Fibroblast of skin of left quadriceps (primary cell): ENCODE measurements around the gene SNAPC4.

Experiments used
- DNase-seq, 2 experiments: peaks; one replicate each; pipeline ENCODE4 v3.0.0-alpha.2; 2013; ENCODE audit warnings: low read depth in 2 of 2

Gene SNAPC4

DNA sequence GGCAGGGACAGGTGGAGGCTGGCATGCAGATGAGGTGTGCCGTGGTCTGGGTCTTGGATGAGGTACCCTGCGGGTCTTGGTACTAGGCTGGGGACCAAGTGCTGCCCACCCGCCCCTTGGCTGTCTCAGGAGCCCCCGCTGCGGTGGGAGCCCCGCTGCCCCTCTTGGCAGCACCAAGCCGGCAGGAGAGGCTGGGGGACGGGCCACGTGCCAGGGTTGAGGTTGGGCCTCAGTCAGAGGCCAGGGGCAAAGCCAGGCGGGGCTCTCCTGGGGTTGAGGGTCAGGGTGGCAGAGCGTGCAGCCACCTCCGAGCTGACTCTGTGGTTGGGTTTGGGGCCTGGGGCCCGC lies 28.5 kb downstream of the SNAPC4 start:
- no peak for DNase-seq

DNA sequence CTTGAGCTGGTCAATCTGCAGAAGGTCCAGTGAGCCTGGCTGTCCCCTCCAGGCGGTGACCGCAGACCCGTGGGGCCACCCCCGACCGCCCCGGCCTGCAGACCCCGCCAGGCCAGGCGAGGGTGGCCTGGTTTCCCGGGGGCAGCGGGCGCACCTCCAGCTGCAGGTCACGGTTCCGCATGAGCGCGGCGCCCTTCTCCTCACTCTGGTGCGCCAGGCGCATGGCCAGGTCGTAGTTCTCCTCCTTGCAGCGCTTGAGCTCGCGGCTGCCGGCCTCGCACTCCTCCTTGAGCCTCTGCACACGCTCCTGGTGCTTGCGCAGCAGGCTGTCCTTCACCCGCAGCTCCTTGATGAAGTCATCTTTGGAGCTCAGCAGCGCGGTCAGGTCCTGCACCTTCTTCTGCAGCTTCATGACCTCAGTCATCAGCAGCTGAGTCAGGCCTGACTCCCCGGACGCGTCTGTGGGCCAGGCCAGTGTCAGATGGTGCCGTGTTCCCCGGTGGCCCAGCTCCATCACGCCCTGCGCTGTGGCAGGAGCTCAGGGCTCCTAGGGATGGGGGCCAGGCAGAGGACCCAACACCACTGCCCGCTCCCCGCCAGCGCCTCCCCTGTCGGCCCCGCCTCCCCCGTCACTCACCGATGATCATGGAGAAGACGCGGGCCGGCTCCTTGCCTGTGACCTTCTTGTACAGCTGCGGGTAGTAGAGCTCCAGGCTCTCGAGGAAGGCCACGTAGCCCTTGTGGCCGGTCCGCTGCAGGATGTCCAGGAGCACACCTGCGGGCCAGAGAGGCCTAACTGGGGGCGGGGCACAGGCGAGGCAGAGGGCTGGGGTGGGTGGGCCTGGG lies 29.1 kb downstream of the SNAPC4 start:
- DNase-seq = no peak

DNA sequence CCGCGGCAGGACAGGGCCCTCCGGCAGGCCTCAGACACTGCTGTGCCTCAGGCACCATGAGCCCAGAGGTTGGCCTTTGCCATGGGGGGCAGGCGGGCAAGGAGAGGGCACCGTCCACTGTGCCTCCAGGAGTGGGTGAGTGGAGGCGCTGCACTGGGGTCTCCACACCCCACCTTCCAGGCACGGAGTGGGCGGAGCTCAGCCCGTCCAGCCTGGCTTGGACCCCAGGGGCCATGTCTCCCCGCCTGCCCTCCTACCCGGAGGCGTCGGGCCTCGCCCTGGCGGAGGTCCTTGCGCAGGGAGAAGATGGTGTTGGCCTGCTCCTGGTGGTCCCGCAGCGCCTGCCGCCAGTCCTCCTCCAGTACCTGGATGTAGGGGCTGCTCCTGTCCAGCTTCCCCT lies 29.9 kb downstream of the SNAPC4 start:
- no peak for DNase-seq

DNA sequence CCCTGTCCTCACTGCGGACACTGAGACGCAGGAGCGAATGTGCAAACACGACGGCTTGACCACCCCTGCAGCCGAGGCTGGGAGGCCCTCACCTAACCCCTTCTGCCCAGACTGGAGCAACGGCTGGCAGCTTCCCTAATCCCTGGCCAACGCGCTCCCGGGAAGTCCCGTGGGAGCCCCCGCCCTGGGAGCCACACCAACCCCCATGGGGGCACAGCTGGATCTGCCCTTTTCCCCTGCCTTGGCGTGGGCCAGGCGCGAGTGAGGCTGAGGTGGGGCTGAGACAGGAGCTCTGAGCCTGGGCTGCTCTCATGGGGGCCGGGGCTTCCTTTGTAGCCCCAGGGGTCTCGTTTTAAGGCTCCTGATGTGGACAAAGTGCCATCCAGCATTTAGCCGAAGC lies 31.8 kb downstream of the SNAPC4 start:
- no peak for DNase-seq

DNA sequence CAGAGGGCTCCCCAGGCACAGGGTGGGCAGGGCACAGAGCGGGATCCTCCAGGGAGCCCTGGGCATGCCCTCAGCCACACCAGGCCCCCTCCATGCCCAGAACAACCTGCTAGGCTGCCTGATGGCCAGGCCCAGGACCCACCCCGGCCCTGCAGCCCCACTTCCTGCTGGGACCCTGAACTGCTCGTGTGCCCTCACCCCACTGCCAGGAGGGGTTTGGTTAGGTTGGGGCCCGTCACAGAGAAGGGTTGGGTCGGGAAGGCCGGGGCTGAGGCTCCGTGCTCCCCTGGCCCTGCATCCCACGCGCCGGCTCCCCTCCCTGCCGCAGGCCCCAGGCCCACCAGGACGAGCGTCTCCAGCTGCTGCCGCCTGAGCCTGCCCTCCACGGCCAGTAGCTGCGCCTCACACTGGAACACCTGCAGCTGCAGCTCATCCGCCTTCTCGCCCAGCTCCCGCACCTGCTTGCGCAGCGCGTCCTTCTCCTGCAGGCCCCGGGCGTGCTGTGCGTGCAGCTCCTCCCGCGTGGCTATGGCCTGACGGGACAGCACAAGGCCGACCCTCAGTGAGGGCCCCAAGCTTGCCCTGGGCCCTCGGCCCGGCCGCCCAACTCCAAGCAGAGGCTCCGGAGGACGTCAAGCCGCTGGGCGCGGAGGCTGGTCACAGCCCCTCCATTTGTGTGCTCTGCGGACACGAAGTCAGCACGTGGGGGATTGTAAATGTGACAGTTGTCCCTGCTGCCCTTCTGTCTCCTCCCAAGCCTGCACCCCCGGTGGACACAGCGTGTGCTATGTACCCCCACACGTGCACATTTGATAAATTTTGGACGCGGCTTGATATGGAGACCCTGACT lies 32.4 kb downstream of the SNAPC4 start:
- no peak for DNase-seq

DNA sequence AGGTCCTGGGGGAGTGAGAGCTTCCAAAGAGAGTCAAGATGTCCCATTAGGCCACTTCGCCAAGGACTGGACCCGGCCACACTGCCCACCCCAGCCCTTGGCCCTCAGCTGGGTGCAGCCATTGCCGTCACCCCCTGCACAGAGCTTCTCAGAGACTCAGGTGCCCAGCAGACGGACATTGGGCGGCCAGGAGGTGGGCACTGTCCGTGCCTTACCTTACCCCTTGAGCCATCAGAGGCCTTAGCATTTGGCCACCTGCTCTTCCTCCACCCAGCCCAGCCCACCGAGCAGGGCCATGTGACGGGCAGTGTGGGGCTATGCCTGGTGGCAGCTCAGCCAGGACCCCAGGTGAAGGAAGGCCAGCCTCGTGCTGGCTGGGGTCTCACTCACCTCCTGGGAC lies 33.1 kb downstream of the SNAPC4 start:
- no peak for DNase-seq

DNA sequence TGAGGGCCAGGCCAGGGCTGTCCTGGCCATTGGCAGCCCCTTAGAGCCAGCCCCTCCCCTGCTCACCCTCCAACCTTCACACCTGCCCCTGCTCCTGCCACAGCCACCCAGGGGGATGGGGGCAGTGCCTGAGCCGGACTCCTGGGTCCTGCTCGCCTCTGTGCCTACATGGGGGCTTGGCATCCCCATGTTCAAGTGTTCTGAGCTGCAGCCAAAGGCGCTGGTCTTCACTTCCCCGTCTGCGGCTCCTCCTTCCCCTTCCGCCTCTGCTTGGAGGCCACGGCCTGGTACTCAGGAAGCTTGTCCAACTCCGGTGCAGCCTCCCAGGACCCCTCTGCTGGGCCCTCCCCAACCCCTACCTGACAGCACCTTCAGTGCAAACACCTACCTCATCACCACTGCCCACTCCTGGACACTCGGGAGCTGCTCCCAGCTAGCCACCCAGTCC lies 34.2 kb downstream of the SNAPC4 start:
- no peak for DNase-seq

DNA sequence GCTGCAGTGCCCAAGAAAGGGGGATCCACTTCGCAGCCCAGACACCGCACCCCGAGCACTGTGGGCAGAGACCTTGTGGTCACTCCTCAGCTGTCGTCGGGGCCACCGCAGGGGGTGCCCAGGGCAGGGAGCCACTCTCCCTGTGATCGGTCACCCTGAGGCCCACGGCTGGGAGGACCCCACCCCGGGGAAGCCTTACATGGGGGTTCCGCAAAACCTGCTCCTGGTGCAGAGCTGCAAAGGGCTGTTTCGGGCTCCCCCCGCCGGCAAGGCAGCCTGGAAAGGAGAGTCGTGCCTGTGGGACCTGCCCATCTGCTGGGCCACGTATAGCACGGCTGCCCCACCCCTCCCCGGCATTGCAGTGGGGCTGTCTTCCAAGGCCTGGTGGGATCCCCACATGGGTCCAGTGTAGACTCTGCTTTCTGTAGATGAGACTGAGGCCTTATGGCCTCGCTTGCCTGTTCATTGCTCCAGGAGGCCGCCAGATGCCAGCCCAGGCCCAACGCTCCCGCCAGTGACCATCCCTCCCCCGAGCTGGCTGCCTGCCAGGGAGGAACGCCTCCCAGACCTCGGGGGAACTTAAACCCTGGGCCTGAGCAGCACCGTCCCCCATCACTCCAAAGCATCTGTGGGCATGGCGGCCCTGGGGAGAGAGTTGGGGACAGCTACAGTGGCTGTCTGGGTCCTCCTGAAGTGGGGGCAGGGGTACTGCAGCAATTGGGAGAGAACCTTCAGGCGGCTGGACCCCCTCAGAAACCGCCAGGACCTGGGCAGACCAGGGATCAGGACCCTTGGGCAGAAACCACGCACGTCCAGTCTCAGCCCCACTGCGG lies 34.8 kb downstream of the SNAPC4 start:
- no peak for DNase-seq

DNA sequence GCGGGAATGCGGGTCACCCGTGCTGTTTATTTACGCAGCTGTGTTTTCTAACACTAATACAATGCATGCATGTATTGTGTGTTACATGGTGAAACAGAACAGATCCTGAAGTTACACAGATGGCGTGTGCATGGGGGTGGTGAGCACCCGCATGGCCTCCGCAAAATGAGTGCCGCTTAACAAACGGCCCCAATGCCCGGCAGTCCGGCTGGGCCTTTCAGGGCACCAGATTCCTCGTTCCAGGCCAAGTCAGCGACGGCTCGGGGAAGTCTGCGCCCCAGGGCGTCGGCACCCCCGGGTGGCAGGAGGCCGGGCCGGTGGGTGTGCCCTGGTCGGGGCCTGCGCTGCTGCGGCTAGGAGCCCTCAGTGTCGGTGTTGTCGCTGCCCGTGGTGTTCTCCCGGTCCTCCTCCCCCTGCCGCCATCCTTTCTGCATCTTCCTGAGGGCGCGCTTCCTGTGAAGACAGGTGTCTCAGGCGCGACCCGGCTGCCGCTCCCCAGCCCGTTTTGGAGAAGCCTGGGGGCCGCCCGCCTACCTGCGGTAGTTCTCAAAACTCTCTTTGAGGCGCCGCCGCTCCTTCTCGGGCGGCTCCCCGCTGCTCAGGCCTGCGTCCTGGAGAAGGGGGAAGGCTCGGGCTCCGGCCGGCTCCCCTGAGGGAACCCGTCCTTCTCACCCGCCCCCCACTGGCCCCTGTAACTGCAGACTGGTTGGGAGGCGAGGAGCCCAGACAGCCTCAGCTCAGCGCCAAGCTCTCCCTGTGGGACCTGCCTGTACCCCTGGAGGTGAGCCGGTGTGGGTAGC lies 35.8 kb downstream of the SNAPC4 start:
- no peak for DNase-seq

DNA sequence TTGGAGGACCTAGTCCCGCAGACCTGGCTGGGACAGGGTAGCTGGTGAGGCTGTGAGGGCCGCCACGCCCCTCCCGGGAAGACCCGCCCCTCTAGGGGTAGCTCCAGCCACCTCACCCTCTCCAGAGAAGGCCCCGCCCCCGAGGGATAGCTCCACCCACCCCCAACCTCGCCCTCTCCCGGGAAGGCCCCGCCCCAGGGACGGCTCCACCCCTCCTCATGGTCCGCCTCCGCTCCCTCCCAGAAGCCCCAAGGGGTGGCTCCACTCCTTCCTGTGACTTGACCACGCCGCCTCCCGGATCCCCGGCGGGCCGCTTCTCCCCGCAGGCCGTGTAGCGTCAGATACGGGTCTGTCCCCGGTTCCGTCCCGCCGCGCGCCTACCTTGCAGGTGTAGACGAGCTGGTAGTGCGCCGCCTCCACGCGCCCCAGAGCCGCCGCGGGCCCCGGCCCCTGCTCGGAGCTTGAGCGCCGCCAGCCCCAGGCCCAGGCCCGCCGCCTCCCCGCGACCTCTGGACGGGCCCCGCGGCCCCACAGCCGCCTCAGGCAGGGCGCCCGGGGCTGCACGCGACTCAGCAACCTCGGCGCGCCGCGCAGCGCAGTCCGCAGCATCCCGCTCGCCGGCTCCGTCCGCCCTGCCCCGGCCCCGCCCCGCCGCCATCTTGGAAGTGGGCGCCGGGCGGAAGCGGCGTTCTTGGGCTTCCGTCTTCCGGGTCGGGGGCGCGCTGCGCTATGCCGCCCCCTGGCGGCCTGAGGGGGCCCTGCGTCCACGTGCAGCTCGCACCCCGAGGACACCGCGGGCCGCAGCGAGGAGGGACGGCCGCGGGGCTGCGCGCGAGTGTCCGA lies 36.6 kb downstream of the SNAPC4 start, which contains the start of gene DNLZ:
Gene DNLZ (minus strand): TSS at position 639 of the 843 bp plus-strand sequence. CDS start 30 bp downstream, at position 609.
- peak; percentile 87 to 90 for DNase-seq

DNA sequence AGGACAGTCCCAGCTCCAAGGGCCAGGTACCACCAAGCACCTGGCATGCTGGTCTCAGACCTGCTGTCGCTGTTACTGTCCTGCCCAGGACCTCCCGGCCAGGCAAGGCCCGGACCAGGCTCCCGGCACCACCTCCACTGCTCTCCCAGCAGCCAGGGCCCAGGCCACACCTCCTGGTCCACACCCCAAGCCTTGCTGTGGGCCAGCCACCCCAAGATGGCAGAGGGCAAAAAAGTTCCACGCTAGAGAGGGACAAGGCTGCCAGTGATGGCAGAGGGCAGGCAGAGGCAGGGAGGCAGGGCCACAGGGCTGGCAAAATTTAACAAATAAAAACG lies 37.6 kb downstream of the SNAPC4 start:
- DNase-seq = no peak

DNA sequence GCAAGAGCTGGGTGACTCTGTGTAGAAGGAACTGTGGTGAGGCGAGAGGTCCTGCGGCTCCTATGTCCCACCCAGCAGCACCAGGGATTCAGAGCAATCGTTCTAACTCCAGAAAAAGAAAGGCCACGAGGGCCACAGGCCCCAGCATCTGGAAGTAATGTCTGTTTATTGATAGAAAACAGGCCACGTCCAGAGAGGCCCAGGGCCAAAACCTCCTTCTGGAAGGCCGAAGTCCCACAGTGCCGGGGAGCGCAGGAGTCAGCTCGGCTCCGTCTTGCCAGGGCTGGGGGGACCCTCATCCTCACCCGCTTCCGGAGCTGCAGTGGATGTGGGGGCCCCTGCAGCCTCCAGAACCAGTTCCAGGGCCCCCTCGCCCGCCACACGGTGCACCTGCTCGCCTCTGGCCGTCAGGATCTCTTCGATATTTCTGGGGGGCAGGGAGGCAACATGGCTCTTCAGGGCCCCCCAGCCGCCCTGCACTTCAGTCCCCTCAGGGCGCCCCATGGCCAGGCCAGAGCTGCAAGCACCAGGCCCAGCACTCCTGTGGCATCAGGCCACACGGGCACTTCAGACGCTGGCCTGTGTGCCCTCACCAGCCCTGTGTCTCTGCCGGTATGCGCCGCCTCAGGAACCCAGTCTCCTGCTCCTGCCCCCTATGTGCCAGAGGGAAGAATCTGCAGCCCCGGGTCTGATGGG lies 38.1 kb downstream of the SNAPC4 start:
- no peak for DNase-seq

DNA sequence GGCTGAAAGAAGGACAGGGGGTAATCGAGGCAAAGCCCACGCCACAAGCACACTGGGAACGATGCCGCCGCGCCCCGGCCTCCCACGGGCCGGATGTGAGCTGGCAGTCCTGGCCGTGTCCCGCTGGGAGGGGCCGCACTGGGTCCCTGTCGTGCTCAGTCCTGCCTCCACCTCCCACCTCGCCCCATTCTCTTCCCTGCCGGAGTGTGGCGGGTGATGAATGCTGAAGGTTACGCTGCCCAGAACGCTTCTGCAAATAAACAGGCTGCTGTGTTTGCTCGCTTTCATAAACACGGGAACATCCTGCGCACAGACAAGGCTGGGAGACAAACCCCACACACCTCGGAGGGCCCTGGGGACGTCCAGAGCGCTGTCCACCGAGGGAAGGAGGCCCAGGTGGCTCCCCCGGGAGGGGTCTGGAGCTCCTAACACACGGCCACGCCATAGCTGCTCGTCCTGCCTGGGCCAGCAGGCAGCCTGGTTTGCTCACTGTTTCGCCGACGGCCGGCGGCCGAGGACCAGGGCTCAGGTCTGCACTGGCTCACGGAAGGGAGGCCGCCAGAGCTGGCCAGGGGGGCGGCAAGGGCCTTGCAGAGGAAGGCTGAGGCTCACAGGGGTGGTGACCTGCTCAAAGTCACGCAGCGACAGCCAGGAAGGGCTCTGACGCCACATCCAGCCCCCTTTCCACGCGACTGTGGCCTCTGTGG lies 38.8 kb downstream of the SNAPC4 start:
- no peak for DNase-seq

DNA sequence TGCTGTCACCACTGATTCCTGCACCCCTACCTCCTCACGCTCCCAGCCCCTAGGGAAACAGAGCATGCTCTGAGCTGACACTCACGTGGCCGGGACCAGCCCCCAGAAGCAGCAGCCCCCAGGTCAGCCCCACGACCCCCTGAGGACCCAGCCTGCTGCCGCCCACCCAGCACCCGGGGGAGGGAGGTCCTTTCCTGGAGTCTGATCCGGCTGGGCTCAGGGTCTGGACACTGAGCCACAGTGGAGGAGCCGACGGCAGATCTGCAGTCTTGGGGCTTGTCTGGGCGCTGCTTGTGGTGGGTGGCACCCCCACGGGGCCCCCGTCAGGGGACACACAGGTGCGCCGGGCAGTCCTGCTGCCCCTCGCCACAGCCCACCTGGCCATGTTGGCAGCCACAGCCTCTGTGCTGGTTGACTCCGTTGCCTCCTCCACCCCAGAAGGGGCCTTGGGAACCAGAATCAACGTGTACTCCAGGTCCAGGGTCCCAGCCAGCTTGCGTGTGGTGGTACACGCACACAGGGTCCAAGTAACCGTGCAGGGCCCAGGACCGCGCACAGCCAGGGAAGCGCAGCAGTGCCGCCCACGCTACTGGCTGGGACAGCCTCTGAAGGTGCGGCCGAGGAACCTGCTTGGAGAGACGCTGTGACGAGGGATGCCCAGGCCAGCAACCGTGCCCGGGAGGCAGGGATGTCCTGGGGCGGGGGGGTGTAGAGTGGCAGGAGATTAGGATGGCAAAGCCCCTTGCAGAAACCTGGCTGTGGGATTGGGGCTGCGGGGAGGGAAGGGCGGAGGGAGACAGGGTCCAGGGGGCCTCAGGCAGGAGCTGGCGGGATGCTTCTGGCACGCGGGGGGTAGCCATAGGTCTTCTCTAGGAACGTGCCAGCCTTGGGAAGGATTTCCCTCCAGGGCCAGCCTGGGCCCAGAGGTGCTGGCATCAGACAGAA lies 39.9 kb downstream of the SNAPC4 start:
- DNase-seq = no peak

DNA sequence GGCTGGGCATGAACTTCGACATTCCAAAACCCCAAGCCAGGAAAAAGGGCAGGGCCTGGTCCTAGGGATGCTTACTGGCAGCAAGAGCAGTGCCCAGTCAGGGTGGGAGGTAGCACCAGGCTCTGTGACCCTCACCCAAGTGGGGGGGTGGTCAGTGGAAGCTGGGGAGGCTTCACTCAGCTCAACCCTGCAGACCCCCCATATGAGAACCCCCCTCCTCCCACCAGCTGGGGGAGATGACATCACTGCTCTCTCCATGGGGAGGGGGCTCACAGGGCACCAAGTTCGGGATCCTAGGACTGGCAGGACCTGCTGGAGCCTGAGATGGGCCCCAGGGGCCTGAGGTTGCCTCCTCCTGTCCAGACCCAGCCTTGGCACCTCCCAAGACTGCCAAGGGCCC lies 41.1 kb downstream of the SNAPC4 start:
- DNase-seq = no peak

DNA sequence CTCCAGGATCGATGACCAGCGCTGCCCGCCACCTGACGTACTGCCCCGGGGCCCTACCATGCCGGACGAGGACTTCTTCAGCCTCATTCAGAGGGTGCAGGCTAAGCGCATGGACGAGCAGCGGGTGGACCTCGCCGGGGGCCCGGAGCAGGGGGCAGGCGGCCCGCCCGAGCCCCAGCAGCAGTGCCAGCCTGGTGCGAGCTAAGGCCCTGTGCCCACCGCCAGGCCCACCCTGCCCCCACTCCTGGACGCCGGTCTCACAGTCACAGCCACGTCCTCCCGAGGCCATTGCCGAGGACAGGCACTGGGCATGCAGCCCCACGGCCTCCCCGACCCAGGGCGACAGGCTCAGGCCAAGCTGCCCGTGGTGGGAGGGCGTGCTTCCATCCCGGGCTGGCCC lies 42.0 kb downstream of the SNAPC4 start:
- DNase-seq = no peak

DNA sequence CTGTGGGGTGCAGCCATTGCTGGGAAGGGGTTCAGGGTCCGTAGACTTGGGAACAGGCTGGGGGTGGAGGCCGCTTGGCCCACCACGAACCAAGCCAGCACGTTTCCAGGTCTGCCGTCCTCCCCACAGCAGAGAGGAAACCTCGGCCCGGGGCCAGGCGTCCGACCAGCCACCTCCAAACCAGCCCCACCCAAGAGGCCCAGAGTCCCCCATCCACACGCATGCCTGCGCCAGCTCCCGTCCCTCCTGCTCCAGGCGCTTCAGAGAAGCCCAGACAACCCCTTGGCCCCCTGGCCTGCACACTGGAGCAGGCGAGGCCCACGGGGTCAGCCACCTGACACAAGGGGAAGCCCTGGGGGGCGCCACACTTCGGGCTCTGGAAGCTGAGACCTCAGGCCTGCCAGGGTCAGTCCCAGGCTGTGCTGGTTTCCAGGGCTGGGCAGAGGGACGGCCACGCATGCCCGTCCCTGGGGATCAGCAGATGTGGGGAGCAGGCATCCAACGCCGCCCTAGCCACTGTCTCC lies 42.7 kb downstream of the SNAPC4 start:
- DNase-seq = no peak
